ENCODE data around the gene MED15.
"Not testable (repeated sequence)": the region's sequence is repeated elsewhere in the genome, so short reads cannot be mapped to it uniquely, and the experiment has no call there.

The MED15 gene

GRCh38 chr22:20506543-20507252, 712 bp upstream of the MED15 start:
- Histone ChIP-seq H4K20me1 (ENCODE audit: control insufficient read depth, insufficient read depth, low read depth, low read length) (peaks cover 21% of the 10 kb centered on the region), H3K79me2 (ENCODE audit: control insufficient read depth, low read length) (peaks cover 44% of the 10 kb centered on the region), H3K4me3 (ENCODE audit: low read length) (peak overlapping the region; percentile 98), H3F3A (ENCODE audit: control insufficient read depth, insufficient read depth) (no peaks in the 10 kb centered on the region), H3K4me2 (ENCODE audit: low read length) (peak overlapping the region; percentile 97), H3K36me3 (ENCODE audit: control insufficient read depth, low read length) (peaks cover 34% of the 10 kb centered on the region), H3K9me3 (ENCODE audit: control insufficient read depth, insufficient read depth, low read length) (no peaks in the 10 kb centered on the region), H3K4me1 (ENCODE audit: control insufficient read depth, low read length) (peaks cover 34% of the 10 kb centered on the region), H3K9me2 (replicated peaks; ENCODE audit: control insufficient read depth, low read length) (no peaks in the 10 kb centered on the region), H3K27me3 (ENCODE audit: control insufficient read depth, low read length) (no peaks in the 10 kb centered on the region), H3K27ac (ENCODE audit: low read depth, low read length) (no peak overlapping the region)
- TF ChIP-seq EZH2phosphoT487 (IDR thresholded peaks at IDR 0.05; ENCODE audit: borderline replicate concordance, low read length) (no peak), CTCF (IDR thresholded peaks at IDR 0.05; ENCODE audit: low read depth, low read length, poor library complexity, severe bottlenecking) (no peak)

GRCh38 chr22:20508067-20508755, 801 bp downstream of the MED15 start:
- peaks cover 39% of the 10 kb centered on the region for H3K36me3 ChIP-seq (ENCODE audit: control insufficient read depth, low read length)
- not testable (repeated sequence) for H3K27me3 ChIP-seq (ENCODE audit: control insufficient read depth, low read length); H3F3A ChIP-seq (ENCODE audit: control insufficient read depth, insufficient read depth); H3K9me2 ChIP-seq (replicated peaks; ENCODE audit: control insufficient read depth, low read length); H3K9me3 ChIP-seq (ENCODE audit: control insufficient read depth, insufficient read depth, low read length)
- H4K20me1 ChIP-seq (ENCODE audit: control insufficient read depth, insufficient read depth, low read depth, low read length): peaks cover 21% of the 10 kb centered on the region
- peak overlapping the region; percentile 72 for H3K27ac ChIP-seq (ENCODE audit: low read depth, low read length)
- peaks cover 59% of the 10 kb centered on the region for H3K79me2 ChIP-seq (ENCODE audit: control insufficient read depth, low read length)
- peaks cover 37% of the 10 kb centered on the region for H3K4me1 ChIP-seq (ENCODE audit: control insufficient read depth, low read length)
- H3K4me3 ChIP-seq (ENCODE audit: low read length): peak overlapping the region; percentile 98
- peak overlapping the region; percentile 97 for H3K4me2 ChIP-seq (ENCODE audit: low read length)

GRCh38 chr22:20508815-20509271, 1.4 kb downstream of the MED15 start:
- H3K4me2 ChIP-seq (ENCODE audit: low read length): peak overlapping the region; percentile 97
- TF ChIP-seq EZH2phosphoT487 (IDR thresholded peaks at IDR 0.05; ENCODE audit: borderline replicate concordance, low read length) (no peak), CTCF (IDR thresholded peaks at IDR 0.05; ENCODE audit: low read depth, low read length, poor library complexity, severe bottlenecking) (no peak)
- H4K20me1 ChIP-seq (ENCODE audit: control insufficient read depth, insufficient read depth, low read depth, low read length): peaks cover 21% of the 10 kb centered on the region
- peaks cover 43% of the 10 kb centered on the region for H3K36me3 ChIP-seq (ENCODE audit: control insufficient read depth, low read length)
- peaks cover 37% of the 10 kb centered on the region for H3K4me1 ChIP-seq (ENCODE audit: control insufficient read depth, low read length)
- H3K79me2 ChIP-seq (ENCODE audit: control insufficient read depth, low read length): peaks cover 65% of the 10 kb centered on the region
- H3K27me3 ChIP-seq (ENCODE audit: control insufficient read depth, low read length): no peaks in the 10 kb centered on the region
- no peaks in the 10 kb centered on the region for H3F3A ChIP-seq (ENCODE audit: control insufficient read depth, insufficient read depth)
- no peaks in the 10 kb centered on the region for H3K9me3 ChIP-seq (ENCODE audit: control insufficient read depth, insufficient read depth, low read length)
- no peaks in the 10 kb centered on the region for H3K9me2 ChIP-seq (replicated peaks; ENCODE audit: control insufficient read depth, low read length)
- peak overlapping the region; percentile 58 for H3K27ac ChIP-seq (ENCODE audit: low read depth, low read length)
- peak overlapping the region; percentile 98 for H3K4me3 ChIP-seq (ENCODE audit: low read length)
